ENCODE results near the gene ABCA9.

ABCA9 gene

DNA sequence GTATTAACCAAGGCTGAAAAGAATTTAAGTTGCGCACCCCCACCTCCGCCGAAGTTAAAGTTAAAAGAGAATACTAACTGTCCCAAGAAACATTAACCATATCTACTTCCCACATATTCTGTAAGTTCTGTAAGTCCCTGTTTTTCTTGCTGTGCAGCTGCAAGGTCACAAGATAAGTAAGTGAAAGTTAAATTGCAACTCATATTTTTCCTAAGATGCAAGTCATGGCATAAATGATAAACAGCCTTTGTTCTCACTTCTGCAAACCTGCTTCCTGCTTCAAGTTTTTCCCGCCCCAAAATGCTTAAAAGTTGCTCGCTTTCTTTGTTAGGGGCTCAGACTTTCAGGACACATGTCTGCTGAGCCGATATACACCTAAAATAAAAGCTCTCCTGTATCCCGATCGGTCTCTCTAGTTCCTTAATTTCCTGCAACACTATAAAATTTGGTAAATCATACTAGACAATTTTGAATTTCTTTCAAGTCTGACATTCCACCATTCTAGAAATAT, 32.6 kb upstream of the ABCA9 start:
- TF ChIP-seq, protein P1, sequence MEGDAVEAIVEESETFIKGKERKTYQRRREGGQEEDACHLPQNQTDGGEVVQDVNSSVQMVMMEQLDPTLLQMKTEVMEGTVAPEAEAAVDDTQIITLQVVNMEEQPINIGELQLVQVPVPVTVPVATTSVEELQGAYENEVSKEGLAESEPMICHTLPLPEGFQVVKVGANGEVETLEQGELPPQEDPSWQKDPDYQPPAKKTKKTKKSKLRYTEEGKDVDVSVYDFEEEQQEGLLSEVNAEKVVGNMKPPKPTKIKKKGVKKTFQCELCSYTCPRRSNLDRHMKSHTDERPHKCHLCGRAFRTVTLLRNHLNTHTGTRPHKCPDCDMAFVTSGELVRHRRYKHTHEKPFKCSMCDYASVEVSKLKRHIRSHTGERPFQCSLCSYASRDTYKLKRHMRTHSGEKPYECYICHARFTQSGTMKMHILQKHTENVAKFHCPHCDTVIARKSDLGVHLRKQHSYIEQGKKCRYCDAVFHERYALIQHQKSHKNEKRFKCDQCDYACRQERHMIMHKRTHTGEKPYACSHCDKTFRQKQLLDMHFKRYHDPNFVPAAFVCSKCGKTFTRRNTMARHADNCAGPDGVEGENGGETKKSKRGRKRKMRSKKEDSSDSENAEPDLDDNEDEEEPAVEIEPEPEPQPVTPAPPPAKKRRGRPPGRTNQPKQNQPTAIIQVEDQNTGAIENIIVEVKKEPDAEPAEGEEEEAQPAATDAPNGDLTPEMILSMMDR (IDR thresholded peaks at IDR 0.05; ENCODE audit: insufficient read depth, low read depth, low read length, missing control alignments), result no peak
- DNase-seq (ENCODE audit: low read depth), result no peak
- no peak overlapping the region for H3K4me3 ChIP-seq (ENCODE audit: low read depth, low read length)

DNA sequence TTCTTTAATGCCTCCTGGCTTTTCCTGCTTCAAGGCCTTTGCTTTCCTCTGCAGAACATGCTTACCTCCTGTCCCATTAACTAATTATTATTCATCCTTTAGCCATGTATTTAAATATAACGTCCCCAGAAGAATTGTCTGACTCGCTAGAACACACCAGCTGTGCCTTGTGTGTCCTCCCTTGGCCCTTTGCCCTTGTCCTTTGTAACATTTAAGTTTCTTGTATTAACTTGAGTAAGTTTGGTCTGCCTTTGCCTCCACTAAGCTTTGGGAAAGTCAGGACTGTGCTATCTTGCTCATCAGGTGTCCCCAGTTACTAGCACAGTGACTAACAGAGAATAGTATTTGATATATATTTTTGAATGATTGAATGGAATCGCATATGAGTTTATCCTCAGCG, 29.6 kb upstream of the ABCA9 start:
- no peak overlapping the region for H3K4me3 ChIP-seq (ENCODE audit: low read depth, low read length)
- no peak for DNase-seq (ENCODE audit: low read depth)
- TF ChIP-seq, protein P1 (IDR thresholded peaks at IDR 0.05; ENCODE audit: insufficient read depth, low read depth, low read length, missing control alignments), result no peak

DNA sequence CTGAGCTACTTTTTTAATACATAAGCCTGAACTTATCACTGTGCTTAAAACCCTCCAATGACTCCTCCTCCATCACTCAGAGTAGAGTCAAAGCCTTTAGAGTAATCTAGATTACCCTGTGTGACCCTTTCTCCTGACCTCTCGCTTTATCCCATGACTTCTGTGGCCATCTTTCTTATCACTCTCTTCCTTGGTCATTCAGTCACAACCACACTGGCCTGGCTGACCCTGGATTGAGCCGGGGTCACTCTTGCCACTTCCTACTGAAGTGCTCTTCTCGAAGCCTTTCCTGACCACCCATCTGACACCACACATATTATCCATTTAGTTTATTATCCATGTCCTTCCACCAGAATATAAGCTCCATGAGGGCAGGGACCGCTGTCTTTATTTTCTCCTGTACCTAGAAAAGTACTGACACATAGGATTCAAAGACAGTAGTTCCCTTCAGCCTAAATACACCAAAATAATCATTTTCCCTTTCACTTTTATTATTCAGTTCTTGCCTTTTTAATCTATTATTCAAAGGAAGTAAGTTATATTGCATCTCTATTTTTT, 28.0 kb upstream of the ABCA9 start:
- TF ChIP-seq, protein P1 (IDR thresholded peaks at IDR 0.05; ENCODE audit: insufficient read depth, low read depth, low read length, missing control alignments), result no peak
- DNase-seq (ENCODE audit: low read depth), result no peak
- no peak overlapping the region for H3K4me3 ChIP-seq (ENCODE audit: low read depth, low read length)

DNA sequence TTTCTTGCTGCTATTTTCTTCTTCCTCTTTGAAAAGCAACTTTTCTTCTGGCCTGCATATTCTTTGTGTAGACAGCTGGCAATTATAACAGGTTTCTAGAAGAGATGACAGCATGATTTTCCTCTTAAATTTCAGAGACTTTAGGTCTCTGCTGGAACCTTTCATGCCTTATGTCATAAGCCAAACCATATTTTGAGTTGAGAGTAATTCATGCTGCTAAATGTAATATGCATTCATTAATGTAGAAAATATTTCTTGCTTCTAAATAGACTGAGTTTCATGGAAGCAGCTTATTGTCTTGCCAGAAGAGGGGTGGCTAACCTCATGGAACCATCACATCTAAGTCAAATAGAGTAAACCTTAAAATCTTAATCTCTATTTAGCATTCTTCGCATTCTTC, 25.9 kb upstream of the ABCA9 start:
- TF ChIP-seq, protein P1 (IDR thresholded peaks at IDR 0.05; ENCODE audit: insufficient read depth, low read depth, low read length, missing control alignments), result no peak
- DNase-seq (ENCODE audit: low read depth), result no peak
- no peak overlapping the region for H3K4me3 ChIP-seq (ENCODE audit: low read depth, low read length)

DNA sequence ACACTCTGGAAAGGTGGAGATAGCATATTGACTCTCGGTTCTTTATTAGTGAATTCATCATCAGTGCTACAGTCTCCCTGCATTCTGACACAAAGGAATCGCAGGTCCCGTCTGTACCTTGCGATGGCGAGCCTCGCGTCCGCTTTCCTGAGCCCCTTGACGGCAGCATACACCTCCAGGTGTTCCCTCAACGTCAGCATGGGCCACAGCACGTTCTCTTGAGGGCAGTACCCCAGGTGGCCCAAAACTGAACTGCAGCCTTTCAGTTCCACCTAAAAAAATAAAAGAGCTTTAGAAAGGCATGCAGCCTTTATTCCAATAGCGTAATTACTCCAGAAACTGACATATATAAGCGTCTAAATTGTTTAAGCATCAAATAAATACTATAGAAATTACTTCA, 24.2 kb upstream of the ABCA9 start:
- H3K4me3 ChIP-seq (ENCODE audit: low read depth, low read length), result no peak overlapping the region
- no peak for DNase-seq (ENCODE audit: low read depth)
- TF ChIP-seq, protein P1 (IDR thresholded peaks at IDR 0.05; ENCODE audit: insufficient read depth, low read depth, low read length, missing control alignments), result no peak

DNA sequence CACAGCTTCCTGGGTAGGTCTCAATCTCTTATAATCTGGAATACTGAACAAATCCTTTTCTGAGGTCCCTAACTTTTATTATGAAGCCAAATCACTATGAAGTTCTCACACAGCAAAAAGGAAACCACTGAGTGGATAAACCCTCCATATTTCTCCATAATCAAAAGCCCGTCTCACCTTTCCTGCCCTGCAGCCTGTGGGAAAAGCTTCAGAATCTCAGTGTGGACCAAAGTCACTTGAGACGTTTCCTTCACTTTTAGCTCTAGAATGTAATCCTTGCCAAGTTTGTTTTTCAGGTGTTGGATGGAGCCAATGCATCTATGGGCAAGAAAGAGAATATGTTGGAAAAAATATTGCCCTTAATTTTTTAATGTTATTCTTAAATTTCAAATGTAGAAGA, 22.0 kb upstream of the ABCA9 start:
- TF ChIP-seq, protein P1 (IDR thresholded peaks at IDR 0.05; ENCODE audit: insufficient read depth, low read depth, low read length, missing control alignments), result no peak
- no peak overlapping the region for H3K4me3 ChIP-seq (ENCODE audit: low read depth, low read length)
- DNase-seq (ENCODE audit: low read depth), result no peak

DNA sequence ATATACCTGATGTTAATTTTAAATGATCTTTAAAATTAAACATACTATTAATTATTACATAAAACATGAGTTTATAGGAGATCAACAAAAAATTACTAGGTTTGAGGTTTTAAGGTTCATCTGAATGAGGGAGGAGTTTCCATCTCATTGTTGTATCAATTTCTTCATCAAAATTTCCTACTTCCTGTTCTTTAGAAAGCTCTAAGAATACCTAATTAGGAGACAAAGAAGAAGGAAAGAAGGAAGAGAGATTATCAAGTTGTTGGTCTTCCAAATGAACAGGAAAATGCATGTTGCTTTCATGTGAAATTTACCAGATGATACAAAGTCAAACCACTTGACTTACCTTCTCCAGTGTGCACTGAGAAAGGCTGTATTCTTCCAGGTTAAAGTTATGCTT, 18.1 kb upstream of the ABCA9 start:
- H3K4me3 ChIP-seq (ENCODE audit: low read depth, low read length), result no peak overlapping the region
- DNase-seq (ENCODE audit: low read depth), result no peak

More for the DNA sequence above, 18.1 kb upstream of the ABCA9 start:
- TF ChIP-seq, protein P1 (IDR thresholded peaks at IDR 0.05; ENCODE audit: insufficient read depth, low read depth, low read length, missing control alignments), result no peak

Measured in GM12865 (cell line).